Pancreas (tissue), 10 donors: ENCODE data around the gene PPP1R8. TPM values are rescaled to one million over a fixed set of nuclear protein-coding genes. Genes with fewer than 3 reads are reported as not detected.
A peak's percentile ranks its signal among the peaks of the same experiment; 100 is the strongest.

Experiments
- ATAC-seq, 4 donors: fragments of 200-7000 bp; cut with Tn5 transposase; one replicate each; pipeline versions ENCODE4 v1.8.0 to v1.9.1; 2020; ENCODE audit warnings: mild to moderate bottlenecking in 4 of 4, moderate library complexity in 4 of 4
- DNase-seq, 6 donors: peaks; one replicate each; pipeline ENCODE4 v3.0.0-alpha.2; 2020
- FAIRE-seq: peaks from 2 replicates; lab custom pipeline; 2012; peaks lifted over from hg19 to GRCh38; lab: Jason Lieb, UNC
- H3K27ac ChIP-seq, 4 donors: fragments of 200-600 bp; sonication (generic); 1 replicate in 3 of 4; 2 replicates in 1 of 4; pipeline versions ENCODE4 v1.5.0 to v1.8.0; 2020
- H3K27me3 ChIP-seq, 4 donors: fragments of 200-600 bp; one replicate each; pipeline ENCODE4 v1.8.0; 2021
- H3K36me3 ChIP-seq, 3 donors: fragments of 200-600 bp; sonication (generic) in 1 of 3; one replicate each; pipeline versions ENCODE4 v1.5.0 to v1.8.0; 2020 to 2021
- H3K4me1 ChIP-seq, 3 donors: fragments of 200-600 bp; one replicate each; pipeline ENCODE4 v1.8.0; 2021
- H3K4me3 ChIP-seq, 4 donors: fragments of 200-600 bp; sonication (generic) in 2 of 4; one replicate each; pipeline versions ENCODE4 v1.5.0 to v1.8.0; 2020 to 2021
- H3K9me3 ChIP-seq, 4 donors: fragments of 200-600 bp; one replicate each; pipeline ENCODE4 v1.8.0; 2021
- WGBS, 2 donors: extraction: QIAGEN DNeasy Blood & Tissue Kit; methylation state at CpG; one replicate each; pipeline ENCODE4 v1.1.7; 2013; 5-methylcytosine and 5-hydroxymethylcytosine counted together
- intact Hi-C, 3 donors: fragments of 100-400 bp; cut with DNase I; formaldehyde crosslinking; loops; one replicate each; pipeline versions ENCODE4 v1.11.1 to v1.14.2; 2022
- polyA plus RNA-seq, 2 donors: library from polyadenylated mRNA; stranded (reverse); fragments of 200-250 nt; gene quantifications; one replicate each; pipeline ENCODE4 v1.2.3, GENCODE V29; 2013
- total RNA-seq, 6 donors: library from RNA; stranded (reverse); fragmentation: NEBNext Ultra II Directional in 4 of 6; extraction: Animal tissue kit (Norgen Biotek cat#: 25700) in 4 of 6; gene quantifications; one replicate each; pipeline versions ENCODE4 v1.2.1 to v1.2.4, GENCODE V29; 2021 to 2023
- TF ChIP-seq, protein P1 (sequence below), 4 donors: fragments of 200-600 bp; sonication (generic) in 3 of 4; IDR thresholded peaks; one replicate each; pipeline versions ENCODE4 v1.5.0 to v1.8.0; 2021; ENCODE audit warnings: antibody characterized with exemption in 4 of 4
- donor health status: healthy with polysubstance abuse.
- donor health status: DM: no; HTN: no; CAD: no; lungs with moderate emphysema.
- donor health status: DM: no; HTN: no; CAD: no.
- donor health status: control.
- donor health status: control.
- donor health status: Bipolar disorder and iron deficiency.
- donor health status: DM: yes; HTN: yes; CAD: no.
- donor health status: DM: no; HTN: no; CAD: no.
- donor health status: DM: no; HTN: no; CAD: no.
- donor health status: DM: yes; HTN: yes; CAD: no.

The PPP1R8 gene
- total and polyA plus RNA-seq, 8 donors: 8.1 to 17.4 (median 11.7) TPM

GRCh38 chr1:27863538-27863915 lies 32.9 kb downstream of the PPP1R8 start:
- Histone ChIP-seq H3K9me3 (no peaks in the 10 kb centered on the region), H3K4me1 (no peaks in the 10 kb centered on the region), H3K27ac (peak overlapping the region in 2 of 4 donors; percentile 7 to 63), H3K36me3 (no peaks in the 10 kb centered on the region), H3K4me3 (no peak overlapping the region), H3K27me3 (no peaks in the 10 kb centered on the region)
- WGBS, 2 donors: 88 to 91% methylated on average over 1 of the region's 1 CpG
- peak in 1 of 6 donors; percentile 6 for DNase-seq
- intact Hi-C loops: no loop called here
- FAIRE-seq: no peak
- TF ChIP-seq, protein P1, sequence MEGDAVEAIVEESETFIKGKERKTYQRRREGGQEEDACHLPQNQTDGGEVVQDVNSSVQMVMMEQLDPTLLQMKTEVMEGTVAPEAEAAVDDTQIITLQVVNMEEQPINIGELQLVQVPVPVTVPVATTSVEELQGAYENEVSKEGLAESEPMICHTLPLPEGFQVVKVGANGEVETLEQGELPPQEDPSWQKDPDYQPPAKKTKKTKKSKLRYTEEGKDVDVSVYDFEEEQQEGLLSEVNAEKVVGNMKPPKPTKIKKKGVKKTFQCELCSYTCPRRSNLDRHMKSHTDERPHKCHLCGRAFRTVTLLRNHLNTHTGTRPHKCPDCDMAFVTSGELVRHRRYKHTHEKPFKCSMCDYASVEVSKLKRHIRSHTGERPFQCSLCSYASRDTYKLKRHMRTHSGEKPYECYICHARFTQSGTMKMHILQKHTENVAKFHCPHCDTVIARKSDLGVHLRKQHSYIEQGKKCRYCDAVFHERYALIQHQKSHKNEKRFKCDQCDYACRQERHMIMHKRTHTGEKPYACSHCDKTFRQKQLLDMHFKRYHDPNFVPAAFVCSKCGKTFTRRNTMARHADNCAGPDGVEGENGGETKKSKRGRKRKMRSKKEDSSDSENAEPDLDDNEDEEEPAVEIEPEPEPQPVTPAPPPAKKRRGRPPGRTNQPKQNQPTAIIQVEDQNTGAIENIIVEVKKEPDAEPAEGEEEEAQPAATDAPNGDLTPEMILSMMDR (IDR thresholded peaks at IDR 0.05): no peak
- peak in 3 of 4 donors; percentile 17 to 54 (median 51) for ATAC-seq

GRCh38 chr1:27864264-27864895 lies 33.8 kb downstream of the PPP1R8 start:
- Histone ChIP-seq H3K4me3 (no peak overlapping the region), H3K9me3 (no peaks in the 10 kb centered on the region), H3K27ac (peak overlapping the region in 2 of 4 donors; percentile 7 to 63), H3K27me3 (no peaks in the 10 kb centered on the region), H3K4me1 (no peaks in the 10 kb centered on the region), H3K36me3 (no peaks in the 10 kb centered on the region)
- intact Hi-C loops: no loop called here
- FAIRE-seq (no peak), DNase-seq (peak in 1 of 6 donors; percentile 16), ATAC-seq (peak in 2 of 4 donors; percentile 50 to 66)
- TF ChIP-seq, protein P1 (IDR thresholded peaks at IDR 0.05): no peak
- WGBS, 2 donors: 69 to 75% methylated on average over 8 of the region's 8 CpGs

DNA sequence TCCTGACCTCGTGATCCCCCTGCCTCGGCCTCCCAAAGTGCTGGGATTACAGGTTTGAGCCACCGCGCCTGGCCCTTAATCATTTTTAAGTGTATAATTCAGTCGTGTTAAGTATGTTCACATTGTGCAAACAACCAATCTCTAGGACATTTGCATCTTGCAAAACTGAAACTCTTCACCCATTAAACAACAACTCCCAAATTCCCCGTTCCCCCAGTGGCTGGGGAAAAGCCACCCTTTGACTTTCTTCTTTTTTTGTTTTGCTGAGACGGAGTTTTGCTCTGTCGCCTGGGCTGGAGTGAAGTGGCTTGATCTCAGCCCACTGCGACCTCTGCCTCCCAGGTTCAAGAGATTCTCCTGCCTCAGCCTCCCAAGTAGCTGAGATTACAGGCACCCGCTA lies 35.2 kb downstream of the PPP1R8 start:
- Histone ChIP-seq H3K4me1 (no peaks in the 10 kb centered on the region), H3K9me3 (no peaks in the 10 kb centered on the region), H3K36me3 (no peaks in the 10 kb centered on the region), H3K4me3 (no peak overlapping the region), H3K27ac (no peak overlapping the region), H3K27me3 (no peaks in the 10 kb centered on the region)
- FAIRE-seq (no peak), ATAC-seq (no peak), DNase-seq (peak in 1 of 6 donors; percentile 0)
- intact Hi-C loops: no loop called here
- 86 to 92% methylated on average over 10 of the region's 10 CpGs for WGBS, 2 donors
- TF ChIP-seq, protein P1 (IDR thresholded peaks at IDR 0.05): no peak

DNA sequence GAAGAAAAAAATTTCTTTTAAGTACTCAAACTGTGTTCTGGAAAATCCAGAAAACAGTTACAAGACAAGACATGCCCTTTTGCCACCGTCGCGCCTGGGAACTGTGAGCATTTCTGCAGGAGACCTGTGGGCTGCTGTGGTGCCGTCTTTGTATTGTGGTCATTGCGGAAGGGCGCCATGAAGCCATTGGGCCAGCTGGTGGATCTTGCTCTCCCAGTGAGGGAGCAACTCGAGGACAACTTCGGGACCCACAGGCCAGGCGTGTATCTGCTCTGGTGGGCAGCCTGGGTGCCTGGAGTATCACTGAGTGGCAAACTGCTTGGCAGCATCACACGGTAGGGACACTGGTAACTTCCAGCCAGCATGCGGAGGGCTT lies 38.0 kb downstream of the PPP1R8 start:
- Histone ChIP-seq H3K4me1 (peaks cover 0 to 2% (median 0%) of the 10 kb centered on the region in 3 donors), H3K27me3 (no peaks in the 10 kb centered on the region), H3K36me3 (no peaks in the 10 kb centered on the region), H3K27ac (no peak overlapping the region), H3K9me3 (no peaks in the 10 kb centered on the region), H3K4me3 (no peak overlapping the region)
- DNase-seq: peak in 1 of 6 donors; percentile 29
- 87 to 92% methylated on average over 11 of the region's 11 CpGs for WGBS, 2 donors
- TF ChIP-seq, protein P1 (IDR thresholded peaks at IDR 0.05): no peak
- intact Hi-C loops: no loop called here
- no peak for ATAC-seq
- FAIRE-seq: no peak
